ENCODE results near the gene KHDRBS1.

DNA sequence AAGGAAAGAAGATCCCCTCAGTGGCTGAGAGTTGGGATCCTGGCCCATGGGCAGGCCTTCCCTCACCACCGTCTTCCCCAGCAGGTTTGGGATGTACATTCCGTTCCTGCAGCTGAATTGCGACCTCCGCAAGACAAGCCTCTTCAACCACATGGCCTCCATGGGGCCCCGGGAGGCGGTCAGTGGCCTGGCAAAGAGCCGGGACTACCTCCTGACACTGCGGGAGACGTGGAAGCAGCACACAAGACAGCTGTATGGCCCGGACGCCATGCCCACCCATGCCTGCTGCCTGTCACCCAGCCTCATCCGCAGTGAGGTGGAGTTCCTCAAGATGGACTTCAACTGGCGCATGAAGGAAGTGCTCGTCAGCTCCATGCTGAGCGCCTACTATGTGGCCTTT lies 77.9 kb downstream of the KHDRBS1 start:
- TF ChIP-seq EP300 (IDR thresholded peaks at IDR 0.05; ENCODE audit: borderline replicate concordance): no peak
- no peak for TF ChIP-seq CREB1 (IDR thresholded peaks at IDR 0.05; ENCODE audit: low read depth)
- no peak for TF ChIP-seq MAX (IDR thresholded peaks at IDR 0.05)
- no peak for TF ChIP-seq TAF1 (IDR thresholded peaks at IDR 0.05; ENCODE audit: low read depth)
- TF ChIP-seq CEBPB (IDR thresholded peaks at IDR 0.05): no peak
- TF ChIP-seq YY1 (IDR thresholded peaks at IDR 0.05; ENCODE audit: low read depth): no peak
- TF ChIP-seq, protein P1, sequence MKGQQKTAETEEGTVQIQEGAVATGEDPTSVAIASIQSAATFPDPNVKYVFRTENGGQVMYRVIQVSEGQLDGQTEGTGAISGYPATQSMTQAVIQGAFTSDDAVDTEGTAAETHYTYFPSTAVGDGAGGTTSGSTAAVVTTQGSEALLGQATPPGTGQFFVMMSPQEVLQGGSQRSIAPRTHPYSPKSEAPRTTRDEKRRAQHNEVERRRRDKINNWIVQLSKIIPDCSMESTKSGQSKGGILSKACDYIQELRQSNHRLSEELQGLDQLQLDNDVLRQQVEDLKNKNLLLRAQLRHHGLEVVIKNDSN (IDR thresholded peaks at IDR 0.05): no peak
- no peak for TF ChIP-seq REST (IDR thresholded peaks at IDR 0.05; ENCODE audit: low read depth)
- TF ChIP-seq RAD21 (IDR thresholded peaks at IDR 0.05; ENCODE audit: low read depth): no peak
- no peak for TF ChIP-seq NFIC (IDR thresholded peaks at IDR 0.05)
- TF ChIP-seq TEAD4 (IDR thresholded peaks at IDR 0.05): no peak
